HCT116 (cell line): Measurements from ENCODE around the gene ZNF497. TPM values are rescaled to one million over a fixed set of nuclear protein-coding genes. Genes with fewer than 3 reads are reported as not detected.

Source experiments
- ATAC-seq: fragments of 200-7000 bp; cut with Tn5 transposase; 2 replicates; pipeline ENCODE4 v1.9.1; 2020; ENCODE audit warnings: mild to moderate bottlenecking, moderate library complexity
- BruUV-seq: library from RNA; stranded (reverse); fragments of 400-500 nt; replicated peaks from 2 replicates; lab custom pipeline; 2021; lab: Mats Ljungman, UMichigan
- CTCF ChIA-PET: fragments of 300-600 bp; sonication (Branson Sonifier 250); formaldehyde crosslinking; loops from one replicate; lab custom pipeline; 2021; ENCODE audit warnings: antibody characterized with exemption; lab: Charles Lee
- POLR2A ChIA-PET: fragments of 300-600, 350-600 bp; sonication (Branson Sonifier 250); formaldehyde crosslinking; loops from one replicate; lab custom pipeline; 2021; ENCODE audit warnings: antibody characterized with exemption; lab: Charles Lee
- RAD21 ChIA-PET, 2 experiments: fragments of 300-600 bp; sonication (Branson Sonifier 250); formaldehyde crosslinking; loops; one replicate each; lab custom pipeline; 2023; ENCODE audit warnings: low total read pairs in 2 of 2; ENCODE audit not compliant: uncharacterized antibody in 2 of 2, unreplicated experiment in 2 of 2, low non-redundant PET in 1 of 2; lab: Charles Lee
- DNase-seq: peaks from one replicate; pipeline ENCODE4 v3.0.0-alpha.2; 2010; ENCODE audit warnings: low read depth, low spot score
- H2AFZ ChIP-seq: fragments of 200-600 bp; shearing (Covaris generic), sonication (generic); 2 replicates; pipeline ENCODE4 v1.6.1; 2017; ENCODE audit warnings: low read depth, mixed run types, mixed read lengths, antibody characterized with exemption, low read length; ENCODE audit not compliant: poor library complexity, severe bottlenecking
- H3K27ac ChIP-seq: 2 replicates; pipeline ENCODE4 v1.5.1; 2012; ENCODE audit warnings: low read depth, low read length
- H3K27me3 ChIP-seq: fragments of 200-600 bp; sonication (generic); 2 replicates; pipeline ENCODE4 v1.6.1; 2016; ENCODE audit warnings: mixed run types, low read length, mixed read lengths; ENCODE audit not compliant: insufficient read depth
- H3K36me3 ChIP-seq, 2 experiments: fragments of 200-500 bp in 1 of 2; fragments of 200-600 bp in 1 of 2; sonication (Bioruptor generic) in 1 of 2; sonication (generic) in 1 of 2; 2 replicates each; pipeline versions ENCODE4 v1.5.1 to v1.6.1; 2014 to 2016; ENCODE audit warnings: low read length in 2 of 2, inconsistent platforms in 1 of 2, mixed read lengths in 1 of 2, mixed run types in 1 of 2; ENCODE audit not compliant: insufficient read depth in 2 of 2, control insufficient read depth in 1 of 2
- H3K4me1 ChIP-seq, 2 experiments: fragments of 200-600 bp in 1 of 2; sonication (generic) in 1 of 2; 2 replicates each; pipeline versions ENCODE4 v1.5.1 to v1.6.1; 2012 to 2017; ENCODE audit warnings: low read length in 2 of 2, inconsistent platforms in 1 of 2, mild to moderate bottlenecking in 1 of 2, mixed read lengths in 1 of 2, mixed run types in 1 of 2, moderate library complexity in 1 of 2; ENCODE audit not compliant: insufficient read depth in 2 of 2, control insufficient read depth in 1 of 2
- H3K4me2 ChIP-seq: fragments of 200-600 bp; sonication (generic); 2 replicates; pipeline ENCODE4 v1.6.1; 2017; ENCODE audit warnings: mixed run types, low read length, mixed read lengths
- H3K4me3 ChIP-seq, 2 experiments: fragments of 200-600 bp in 1 of 2; sonication (generic) in 1 of 2; replicated peaks in 1 of 2; 2 replicates each; pipeline ENCODE4 v1.5.1; 2011 to 2016; ENCODE audit warnings: low read length in 2 of 2, control low read depth in 1 of 2, low read depth in 1 of 2, mild to moderate bottlenecking in 1 of 2, mixed read lengths in 1 of 2, mixed run types in 1 of 2
- H3K79me2 ChIP-seq: fragments of 200-600 bp; sonication (generic); 2 replicates; pipeline ENCODE4 v1.6.1; 2017; ENCODE audit warnings: mild to moderate bottlenecking, mixed run types, low read length, moderate library complexity, mixed read lengths; ENCODE audit not compliant: insufficient read depth
- H3K9ac ChIP-seq: fragments of 200-600 bp; sonication (generic); 2 replicates; pipeline ENCODE4 v1.6.1; 2016; ENCODE audit warnings: low read length, mixed read lengths
- H3K9me2 ChIP-seq: fragments of 200-600 bp; sonication (generic), shearing (Covaris generic); 2 replicates; pipeline ENCODE4 v1.6.1; 2017; ENCODE audit warnings: mixed run types, mild to moderate bottlenecking, moderate library complexity; ENCODE audit not compliant: insufficient read depth
- H3K9me3 ChIP-seq, 2 experiments: fragments of 200-500 bp in 1 of 2; fragments of 200-600 bp in 1 of 2; sonication (Bioruptor generic) in 1 of 2; sonication (generic) in 1 of 2; 2 replicates each; pipeline ENCODE4 v1.6.1; 2014 to 2017; ENCODE audit warnings: low read length in 2 of 2, mixed read lengths in 2 of 2, inconsistent platforms in 1 of 2, low read depth in 1 of 2, mild to moderate bottlenecking in 1 of 2, mixed run types in 1 of 2, moderate library complexity in 1 of 2; ENCODE audit not compliant: control insufficient read depth in 1 of 2, insufficient read depth in 1 of 2
- H4K20me1 ChIP-seq: fragments of 200-600 bp; sonication (generic), shearing (Covaris generic); 2 replicates; pipeline ENCODE4 v1.6.1; 2017; ENCODE audit warnings: mixed run types, mild to moderate bottlenecking, moderate library complexity; ENCODE audit not compliant: insufficient read depth
- CBX3 ChIP-seq: IDR thresholded peaks from 2 replicates; pipeline ENCODE4 v1.6.1; 2012; ENCODE audit warnings: low read depth
- POLR2AphosphoS5 ChIP-seq: IDR thresholded peaks from 2 replicates; pipeline ENCODE4 v1.6.1; 2011; ENCODE audit warnings: mild to moderate bottlenecking, low read depth, low read length, moderate library complexity
- RAD21 ChIP-seq: IDR thresholded peaks from 2 replicates; pipeline ENCODE4 v1.6.1; 2012; ENCODE audit warnings: low read depth, mild to moderate bottlenecking
- SIN3A ChIP-seq: IDR thresholded peaks from 2 replicates; pipeline ENCODE4 v1.6.1; 2012; ENCODE audit warnings: low read depth
- SRF ChIP-seq: IDR thresholded peaks from 2 replicates; pipeline ENCODE4 v1.6.1; 2012; ENCODE audit warnings: low read depth
- ZFX ChIP-seq: fragments of 450-650 bp; IDR thresholded peaks from 2 replicates; pipeline ENCODE4 v1.6.1; 2017
- ZNF274 ChIP-seq: fragments of 200-500 bp; sonication (Bioruptor generic); IDR thresholded peaks from 2 replicates; pipeline ENCODE4 v1.6.1; 2014; ENCODE audit warnings: mild to moderate bottlenecking, low read depth, low read length, inconsistent platforms
- intact Hi-C: fragments of 100-400 bp; cut with micrococcal nuclease; formaldehyde crosslinking; loops from 2 replicates; pipeline ENCODE4 v1.10.0; 2022
- total RNA-seq: library from RNA; stranded (reverse); gene quantifications from one replicate; pipeline ENCODE4 v1.2.1, GENCODE V29; 2021; ENCODE audit not compliant: unreplicated experiment
- TF ChIP-seq, protein P1 (sequence below), 3 experiments: fragments of 200-600 bp in 1 of 3; sonication (generic) in 1 of 3; IDR thresholded peaks in 2 of 3; conservative IDR thresholded peaks in 1 of 3; 2 replicates each; pipeline ENCODE4 v1.5.1; 2012 to 2017; ENCODE audit warnings: low read depth in 2 of 3, low read length in 2 of 3, antibody characterized with exemption in 1 of 3, borderline replicate concordance in 1 of 3, control low read depth in 1 of 3, mild to moderate bottlenecking in 1 of 3, mixed read lengths in 1 of 3, mixed run types in 1 of 3, moderate library complexity in 1 of 3; ENCODE audit not compliant: insufficient read depth in 1 of 3

Gene ZNF497
- total RNA-seq, 1 experiment from 2014 or later: 5.1 TPM

- no peaks in the 10 kb centered on the region for H4K20me1 ChIP-seq
- POLR2A ChIA-PET: interaction anchor here (0.8 to 2.0 kb wide), 4 partner anchors 33 to 111 kb away, joined by 4 to 9 read pairs (median 4); partner anchors contain the start of genes ZBTB45, ZNF324B and ZNF497
- RAD21 ChIA-PET: interaction anchor here in 1 of 2 experiments (0.6 kb wide), 1 partner anchor 96 kb away, joined by 3 read pairs; no protein-coding TSS in a partner anchor
- TSS peak; percentile 51 for BruUV-seq
- H3K36me3 ChIP-seq: no peaks in the 10 kb centered on the region
- peak overlapping the region; percentile 93 for H3K27ac ChIP-seq
- peak overlapping the region; percentile 96 for H3K4me2 ChIP-seq
- intact Hi-C loops: loop anchor here (5.0 kb wide), 2 partner anchors 43 to 82 kb away; partner anchors contain the start of genes ZNF324B and ZSCAN22
- H3K9me2 ChIP-seq: no peaks in the 10 kb centered on the region
- TF ChIP-seq CBX3: no peak
- TF ChIP-seq, protein P1, sequence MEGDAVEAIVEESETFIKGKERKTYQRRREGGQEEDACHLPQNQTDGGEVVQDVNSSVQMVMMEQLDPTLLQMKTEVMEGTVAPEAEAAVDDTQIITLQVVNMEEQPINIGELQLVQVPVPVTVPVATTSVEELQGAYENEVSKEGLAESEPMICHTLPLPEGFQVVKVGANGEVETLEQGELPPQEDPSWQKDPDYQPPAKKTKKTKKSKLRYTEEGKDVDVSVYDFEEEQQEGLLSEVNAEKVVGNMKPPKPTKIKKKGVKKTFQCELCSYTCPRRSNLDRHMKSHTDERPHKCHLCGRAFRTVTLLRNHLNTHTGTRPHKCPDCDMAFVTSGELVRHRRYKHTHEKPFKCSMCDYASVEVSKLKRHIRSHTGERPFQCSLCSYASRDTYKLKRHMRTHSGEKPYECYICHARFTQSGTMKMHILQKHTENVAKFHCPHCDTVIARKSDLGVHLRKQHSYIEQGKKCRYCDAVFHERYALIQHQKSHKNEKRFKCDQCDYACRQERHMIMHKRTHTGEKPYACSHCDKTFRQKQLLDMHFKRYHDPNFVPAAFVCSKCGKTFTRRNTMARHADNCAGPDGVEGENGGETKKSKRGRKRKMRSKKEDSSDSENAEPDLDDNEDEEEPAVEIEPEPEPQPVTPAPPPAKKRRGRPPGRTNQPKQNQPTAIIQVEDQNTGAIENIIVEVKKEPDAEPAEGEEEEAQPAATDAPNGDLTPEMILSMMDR (IDR thresholded peaks at IDR 0.05 in 2 of 3, conservative IDR thresholded peaks at IDR 0.05 in 1 of 3; ENCODE audit: borderline replicate concordance in 1 of 3, insufficient read depth in 1 of 3, low read depth in 2 of 3, low read length in 2 of 3): no peak
- peak; percentile 42; the same call in 1 of the 2 replicates for TF ChIP-seq ZFX
- TF ChIP-seq SIN3A: peak; percentile 35; the same call in 1 of the 2 replicates
- TF ChIP-seq POLR2AphosphoS5: no peak
- TF ChIP-seq ZNF274: no peak
- no peak for TF ChIP-seq RAD21
- TF ChIP-seq SRF: no peak
- peaks cover 16 to 25% of the 10 kb centered on the region in 2 experiments for H3K4me1 ChIP-seq
- H3K79me2 ChIP-seq: peaks cover 56% of the 10 kb centered on the region
- H3K9ac ChIP-seq: peak overlapping the region; percentile 86
- no peaks in the 10 kb centered on the region for H3K9me3 ChIP-seq
- no peak for DNase-seq
- CTCF ChIA-PET: no interaction called here
- no peak overlapping the region for H2AFZ ChIP-seq
- H3K4me3 ChIP-seq: peak overlapping the region; percentile 93 to 99
- peak; percentile 56 for ATAC-seq
- no peaks in the 10 kb centered on the region for H3K27me3 ChIP-seq
These were observed 46.6 kb upstream of the ZNF497 start for GRCh38 chr19:58409010-58409790.
